Lower lobe of right lung (tissue), 2 donors: ENCODE data around the gene CYTH4. TPM values are rescaled to one million over a fixed set of nuclear protein-coding genes. Genes with fewer than 3 reads are reported as not detected.

Experiments used
- ATAC-seq, 2 donors: fragments of 200-7000 bp; cut with Tn5 transposase; one replicate each; pipeline ENCODE4 v1.9.1; 2020 to 2022; ENCODE audit warnings: mild to moderate bottlenecking in 2 of 2, moderate library complexity in 2 of 2
- DNase-seq: peaks from one replicate; pipeline ENCODE4 v3.0.0-alpha.2; 2020
- H3K27ac ChIP-seq: fragments of 200-600 bp; one replicate; pipeline ENCODE4 v1.8.0; 2022
- H3K27me3 ChIP-seq: fragments of 200-600 bp; one replicate; pipeline ENCODE4 v1.8.0; 2022; ENCODE audit warnings: low read depth
- H3K36me3 ChIP-seq: fragments of 200-600 bp; one replicate; pipeline ENCODE4 v1.8.0; 2022; ENCODE audit warnings: mild to moderate bottlenecking
- H3K4me1 ChIP-seq: fragments of 200-600 bp; one replicate; pipeline ENCODE4 v1.8.0; 2022
- H3K4me3 ChIP-seq: fragments of 200-600 bp; one replicate; pipeline ENCODE4 v1.8.0; 2022; ENCODE audit warnings: mild to moderate bottlenecking
- H3K9me3 ChIP-seq: fragments of 200-600 bp; one replicate; pipeline ENCODE4 v1.8.0; 2022
- intact Hi-C: fragments of 100-400 bp; cut with DNase I; formaldehyde crosslinking; loops from one replicate; pipeline ENCODE4 v1.11.0; 2022
- total RNA-seq: library from RNA; stranded (reverse); fragmentation: NEBNext Ultra II Directional; extraction: Animal tissue kit (Norgen Biotek cat#: 25700); gene quantifications from one replicate; pipeline ENCODE4 v1.2.1, GENCODE V29; 2021
- TF ChIP-seq, protein P1 (sequence below): fragments of 200-600 bp; IDR thresholded peaks from one replicate; pipeline ENCODE4 v1.8.0; 2022; ENCODE audit warnings: antibody characterized with exemption, mild to moderate bottlenecking
- donor health status: DM: no; HTN: yes; CAD: no; lungs with severe emphysema.

Gene CYTH4
- total RNA-seq, 1 donor from 2014 or later = 45.4 TPM

DNA sequence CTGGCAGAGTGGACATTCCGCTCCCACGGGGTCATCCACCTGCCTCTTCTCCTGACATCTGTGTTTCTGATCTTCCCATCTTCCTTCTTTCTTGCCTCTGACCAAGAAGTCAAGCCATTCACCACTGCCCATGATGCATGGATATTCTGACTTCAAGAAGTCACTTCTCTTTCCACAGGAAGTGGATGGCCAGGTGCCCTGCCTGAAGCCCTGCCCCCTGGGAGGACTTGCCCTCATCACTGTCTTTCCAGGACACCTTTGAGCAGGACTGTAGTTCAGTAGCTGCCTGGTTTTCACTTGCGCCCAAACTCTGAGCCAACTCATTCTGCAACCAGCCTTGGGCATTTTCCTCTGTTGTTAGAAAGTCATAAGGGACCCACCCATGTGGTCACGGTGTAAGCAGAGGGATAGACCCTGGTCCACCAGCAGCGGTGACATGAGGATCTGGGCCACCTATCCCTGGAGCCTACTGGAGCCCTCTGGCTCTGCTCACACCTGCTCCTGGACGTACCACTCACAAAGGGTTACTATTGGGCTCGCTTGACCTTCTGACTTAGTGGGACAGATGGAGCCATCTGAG lies 6.9 kb downstream of the CYTH4 start:
- H3K36me3 ChIP-seq = peaks cover 12% of the 10 kb centered on the region
- no peak overlapping the region for H3K27ac ChIP-seq
- peaks cover 11% of the 10 kb centered on the region for H3K27me3 ChIP-seq
- intact Hi-C loops = no loop called here
- H3K4me3 ChIP-seq = no peak overlapping the region
- H3K9me3 ChIP-seq = no peaks in the 10 kb centered on the region
- TF ChIP-seq, protein P1, sequence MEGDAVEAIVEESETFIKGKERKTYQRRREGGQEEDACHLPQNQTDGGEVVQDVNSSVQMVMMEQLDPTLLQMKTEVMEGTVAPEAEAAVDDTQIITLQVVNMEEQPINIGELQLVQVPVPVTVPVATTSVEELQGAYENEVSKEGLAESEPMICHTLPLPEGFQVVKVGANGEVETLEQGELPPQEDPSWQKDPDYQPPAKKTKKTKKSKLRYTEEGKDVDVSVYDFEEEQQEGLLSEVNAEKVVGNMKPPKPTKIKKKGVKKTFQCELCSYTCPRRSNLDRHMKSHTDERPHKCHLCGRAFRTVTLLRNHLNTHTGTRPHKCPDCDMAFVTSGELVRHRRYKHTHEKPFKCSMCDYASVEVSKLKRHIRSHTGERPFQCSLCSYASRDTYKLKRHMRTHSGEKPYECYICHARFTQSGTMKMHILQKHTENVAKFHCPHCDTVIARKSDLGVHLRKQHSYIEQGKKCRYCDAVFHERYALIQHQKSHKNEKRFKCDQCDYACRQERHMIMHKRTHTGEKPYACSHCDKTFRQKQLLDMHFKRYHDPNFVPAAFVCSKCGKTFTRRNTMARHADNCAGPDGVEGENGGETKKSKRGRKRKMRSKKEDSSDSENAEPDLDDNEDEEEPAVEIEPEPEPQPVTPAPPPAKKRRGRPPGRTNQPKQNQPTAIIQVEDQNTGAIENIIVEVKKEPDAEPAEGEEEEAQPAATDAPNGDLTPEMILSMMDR = no peak
- H3K4me1 ChIP-seq = peaks cover 10% of the 10 kb centered on the region
- no peak for DNase-seq
- no peak for ATAC-seq

DNA sequence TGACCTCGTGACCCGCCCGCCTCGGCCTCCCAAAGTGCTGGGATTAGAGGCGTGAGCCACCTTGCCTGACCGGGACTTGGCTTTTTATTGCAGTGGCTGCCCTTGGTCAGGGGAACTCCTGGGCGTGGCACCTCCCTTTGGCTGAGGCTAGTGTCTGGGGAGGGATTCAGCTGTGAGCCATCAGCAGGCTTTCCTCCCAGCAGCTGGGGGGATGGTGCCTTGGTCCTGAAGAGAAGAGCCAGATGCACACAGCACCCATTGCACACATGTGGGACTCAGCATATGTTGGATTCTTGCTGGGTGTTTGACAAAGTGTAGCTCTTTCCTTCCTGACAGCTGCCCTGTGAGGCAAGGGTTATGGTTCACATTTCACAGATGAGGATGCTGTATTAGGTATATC lies 8.4 kb downstream of the CYTH4 start:
- TF ChIP-seq, protein P1 = no peak
- H3K9me3 ChIP-seq = no peaks in the 10 kb centered on the region
- DNase-seq = no peak
- ATAC-seq = no peak
- H3K4me3 ChIP-seq = no peak overlapping the region
- H3K4me1 ChIP-seq = peaks cover 8% of the 10 kb centered on the region
- intact Hi-C loops = no loop called here
- H3K27me3 ChIP-seq = peaks cover 6% of the 10 kb centered on the region
- peaks cover 12% of the 10 kb centered on the region for H3K36me3 ChIP-seq
- H3K27ac ChIP-seq = no peak overlapping the region

DNA sequence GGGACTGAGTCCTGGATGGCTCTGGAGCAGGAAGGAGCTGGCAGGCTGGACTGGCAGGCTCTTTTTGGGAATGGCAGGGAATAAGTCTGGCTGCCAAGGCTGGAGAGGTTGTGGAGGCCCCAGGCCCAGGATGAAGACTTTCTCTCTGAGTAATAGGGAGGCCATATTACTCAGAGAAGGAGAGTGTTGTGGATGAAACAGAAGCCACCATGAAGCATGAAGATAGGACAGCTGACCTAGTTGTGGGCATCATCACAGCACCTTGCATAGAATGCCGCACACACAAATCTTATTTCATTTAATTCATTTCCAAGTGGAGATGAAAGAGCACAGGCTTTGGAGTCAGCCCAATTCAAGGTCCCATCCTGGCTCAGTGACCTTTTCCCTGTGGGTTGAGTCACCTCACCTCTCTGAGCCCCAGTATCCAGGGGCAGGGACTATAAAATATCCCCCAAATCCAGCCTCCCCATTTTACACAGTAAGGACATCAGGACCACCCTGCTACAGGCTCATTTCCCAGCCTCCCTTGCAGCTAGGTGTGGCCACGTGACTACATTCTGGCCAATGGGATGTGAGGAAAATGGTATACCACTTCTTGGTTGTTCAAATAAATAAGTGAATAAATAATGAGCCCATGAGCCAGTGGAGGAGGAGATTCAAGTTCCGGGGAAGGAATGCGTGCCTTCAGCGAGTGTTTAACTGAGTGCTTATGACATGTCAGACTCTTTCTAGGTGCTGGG lies 9.4 kb downstream of the CYTH4 start:
- intact Hi-C loops = no loop called here
- peaks cover 6% of the 10 kb centered on the region for H3K27me3 ChIP-seq
- H3K4me1 ChIP-seq = no peaks in the 10 kb centered on the region
- no peak overlapping the region for H3K27ac ChIP-seq
- peaks cover 21% of the 10 kb centered on the region for H3K36me3 ChIP-seq
- TF ChIP-seq, protein P1 = no peak
- DNase-seq (no peak), ATAC-seq (no peak)
- no peak overlapping the region for H3K4me3 ChIP-seq
- H3K9me3 ChIP-seq = no peaks in the 10 kb centered on the region

DNA sequence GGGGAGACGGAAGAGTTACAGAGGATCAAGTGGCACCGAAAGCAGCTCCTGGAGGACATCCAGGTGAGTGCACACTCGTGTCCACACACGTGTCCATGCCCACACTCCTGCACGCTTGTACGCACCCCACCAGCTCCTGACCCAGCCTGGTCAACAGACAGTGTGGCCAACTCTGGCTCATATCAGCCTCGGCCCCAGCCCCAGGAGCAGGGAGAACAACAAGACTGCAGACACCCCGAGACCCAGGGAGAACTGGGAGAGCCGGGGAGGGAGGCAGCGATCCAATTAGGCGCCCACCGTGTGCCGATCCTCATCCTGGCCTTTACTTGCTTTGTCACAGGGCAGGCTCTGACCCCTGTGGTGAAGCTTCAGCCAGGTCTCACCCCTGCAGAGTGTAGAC lies 10.3 kb downstream of the CYTH4 start:
- peaks cover 27% of the 10 kb centered on the region for H3K36me3 ChIP-seq
- DNase-seq = no peak

DNA sequence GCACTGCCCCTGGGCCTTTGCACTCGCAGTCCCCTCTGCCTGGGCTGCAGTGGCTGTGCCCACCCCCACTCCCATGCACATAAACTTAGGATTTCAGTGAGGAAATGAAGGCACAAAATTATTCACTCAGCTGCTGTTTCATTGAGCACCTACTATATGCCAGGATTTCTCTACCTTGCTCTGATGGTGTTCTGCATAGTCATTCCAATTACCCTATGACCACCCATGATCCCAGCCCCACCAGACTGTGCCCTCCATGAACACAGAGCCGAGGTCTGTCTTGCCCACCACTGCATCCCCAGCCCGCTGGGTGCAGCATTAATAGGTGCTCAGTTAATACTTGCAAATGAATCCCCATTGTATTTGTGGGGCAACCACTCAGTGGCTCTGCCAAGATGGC lies 10.9 kb downstream of the CYTH4 start:
- ATAC-seq = no peak

More for the DNA sequence above, 10.3 kb downstream of the CYTH4 start:
- no peak for ATAC-seq
- no peaks in the 10 kb centered on the region for H3K9me3 ChIP-seq
- intact Hi-C loops = no loop called here
- H3K4me3 ChIP-seq = no peak overlapping the region
- H3K4me1 ChIP-seq = peaks cover 8% of the 10 kb centered on the region
- H3K27me3 ChIP-seq = peaks cover 6% of the 10 kb centered on the region
- no peak overlapping the region for H3K27ac ChIP-seq
- TF ChIP-seq, protein P1 = no peak

More for the DNA sequence above, 10.9 kb downstream of the CYTH4 start:
- intact Hi-C loops = no loop called here
- Histone ChIP-seq H3K4me3 (no peak overlapping the region), H3K27me3 (peaks cover 6% of the 10 kb centered on the region), H3K36me3 (peaks cover 26% of the 10 kb centered on the region), H3K27ac (no peak overlapping the region), H3K9me3 (no peaks in the 10 kb centered on the region), H3K4me1 (peaks cover 8% of the 10 kb centered on the region)
- no peak for DNase-seq
- TF ChIP-seq, protein P1 = no peak
